GM21423 (cell line): Measurements from ENCODE around the gene KNOP1.
"Not testable (repeated sequence)": the region's sequence is repeated elsewhere in the genome, so short reads cannot be mapped to it uniquely, and the experiment has no call there.

Source experiments
- ATAC-seq: cut with Tn5 transposase; IDR thresholded peaks from one replicate; pipeline ENCODE4 v1.9.1; 2021; ENCODE audit warnings: mild to moderate bottlenecking, moderate library complexity; ENCODE audit not compliant: unreplicated experiment

KNOP1 gene

GRCh38 chr16:19687279-19687678, 30.7 kb downstream of the KNOP1 start:
- no peak for ATAC-seq

DNA sequence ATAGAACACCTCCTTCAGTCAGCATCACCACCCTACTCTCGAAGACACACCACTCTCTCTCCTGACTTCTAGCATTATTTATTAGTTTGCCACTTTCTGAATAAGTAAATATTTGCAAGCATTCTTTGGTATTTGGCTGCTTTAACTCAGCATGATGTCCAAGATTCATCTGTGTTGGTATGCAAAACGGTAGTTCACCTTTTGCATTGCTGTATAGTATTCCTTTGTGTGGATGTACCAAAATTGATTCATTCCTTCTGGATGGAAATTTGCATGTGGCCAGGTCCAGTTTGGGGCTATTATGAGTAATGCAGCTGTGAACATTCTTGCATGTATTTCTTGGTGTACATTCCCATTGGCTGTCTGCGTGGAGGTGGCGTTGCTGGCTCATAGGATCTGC, 32.9 kb downstream of the KNOP1 start:
- ATAC-seq, result no peak

GRCh38 chr16:19683453-19684236, 34.4 kb downstream of the KNOP1 start:
- ATAC-seq, result no peak

- no peak for ATAC-seq
These were observed 36.4 kb downstream of the KNOP1 start for GRCh38 chr16:19681637-19682036.

GRCh38 chr16:19680881-19681340, 37.1 kb downstream of the KNOP1 start:
- ATAC-seq, result no peak

DNA sequence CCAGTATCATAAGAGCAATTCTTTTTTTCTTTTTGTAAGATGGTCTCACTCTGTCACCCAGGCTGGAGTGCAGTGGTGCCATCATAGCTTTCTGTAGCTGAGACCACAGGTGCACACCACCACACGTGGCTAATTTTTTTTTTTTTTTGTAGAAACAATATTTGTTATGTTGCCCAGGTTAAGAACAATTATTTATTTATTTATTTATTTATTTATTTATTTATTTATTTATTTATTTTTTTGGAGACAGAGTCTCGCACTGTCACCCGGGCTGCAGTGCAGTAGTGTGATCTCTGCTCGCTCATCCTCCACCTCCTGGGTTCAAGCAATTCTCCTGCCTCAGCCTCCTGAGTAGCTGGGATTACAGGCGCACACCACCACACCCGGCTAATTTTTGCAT, 38.7 kb downstream of the KNOP1 start:
- not testable (repeated sequence) for ATAC-seq

GRCh38 chr16:19678804-19679203, 39.2 kb downstream of the KNOP1 start:
- ATAC-seq, result no peak

DNA sequence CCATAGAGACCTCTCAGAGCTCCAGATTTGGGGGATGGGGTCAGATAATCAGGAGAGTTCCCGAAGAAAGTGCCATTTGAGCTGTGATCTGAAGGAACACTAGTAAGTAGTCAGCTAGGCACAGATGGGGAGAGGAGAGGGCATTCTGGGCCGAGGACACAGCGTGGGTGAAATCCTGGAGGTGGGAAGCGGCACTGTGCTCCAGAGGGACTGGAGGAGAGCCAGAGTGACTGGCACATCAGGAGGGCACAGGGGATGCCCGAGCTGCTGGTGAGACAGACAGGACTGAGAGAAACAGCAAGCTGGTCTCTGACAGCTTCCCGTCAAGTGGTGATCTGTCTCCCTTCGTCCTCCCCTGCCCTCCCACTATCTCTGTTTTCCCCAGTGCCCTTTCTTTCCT, 40.6 kb downstream of the KNOP1 start:
- no peak for ATAC-seq

GRCh38 chr16:19674485-19674884, 43.5 kb downstream of the KNOP1 start:
- no peak for ATAC-seq

GRCh38 chr16:19672378-19672777, 45.6 kb downstream of the KNOP1 start:
- no peak for ATAC-seq

- ATAC-seq, result no peak
These were observed 51.5 kb downstream of the KNOP1 start for GRCh38 chr16:19666477-19666876.

DNA sequence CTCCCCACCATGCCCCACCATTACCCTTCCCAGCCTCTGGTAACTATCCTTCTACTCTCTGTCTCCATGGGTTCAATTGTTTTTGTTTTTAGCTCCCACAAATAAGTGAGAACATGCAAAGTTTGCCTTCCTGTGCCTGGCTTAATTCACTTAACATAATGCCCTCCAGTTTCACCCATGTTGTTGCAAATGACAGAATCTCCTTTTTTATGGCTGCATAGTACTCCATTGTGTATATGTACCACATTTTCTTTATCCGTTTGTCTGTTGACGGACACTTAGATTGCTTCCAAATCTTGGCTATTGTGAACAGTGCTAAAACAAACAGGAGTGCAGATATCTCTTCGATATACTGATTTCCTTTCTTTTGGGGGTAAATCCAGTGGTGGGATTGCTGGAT, 52.7 kb downstream of the KNOP1 start:
- ATAC-seq, result not testable (repeated sequence)

GRCh38 chr16:19664166-19664565, 53.9 kb downstream of the KNOP1 start:
- ATAC-seq, result no peak

DNA sequence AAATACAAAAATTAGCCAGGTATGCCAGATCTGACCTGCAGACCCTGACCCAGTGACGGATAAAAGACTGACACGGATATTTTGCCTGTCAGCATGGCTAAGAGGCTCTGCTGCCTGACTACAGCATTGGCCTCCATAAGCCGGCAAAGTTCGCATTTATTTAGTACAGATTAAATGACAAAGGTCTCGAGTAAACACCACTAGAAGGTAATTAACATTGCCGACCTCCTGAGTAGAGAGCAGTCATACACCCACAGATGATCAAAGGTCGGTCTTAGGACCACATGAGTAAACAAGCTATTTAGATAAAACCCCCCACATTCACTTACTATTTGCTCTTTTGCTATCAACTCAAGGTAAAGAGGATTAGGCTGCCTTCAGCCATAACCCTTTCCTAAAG, 55.7 kb downstream of the KNOP1 start:
- no peak for ATAC-seq

- no peak for ATAC-seq
These were observed 57.6 kb downstream of the KNOP1 start for GRCh38 chr16:19660432-19660831.

DNA sequence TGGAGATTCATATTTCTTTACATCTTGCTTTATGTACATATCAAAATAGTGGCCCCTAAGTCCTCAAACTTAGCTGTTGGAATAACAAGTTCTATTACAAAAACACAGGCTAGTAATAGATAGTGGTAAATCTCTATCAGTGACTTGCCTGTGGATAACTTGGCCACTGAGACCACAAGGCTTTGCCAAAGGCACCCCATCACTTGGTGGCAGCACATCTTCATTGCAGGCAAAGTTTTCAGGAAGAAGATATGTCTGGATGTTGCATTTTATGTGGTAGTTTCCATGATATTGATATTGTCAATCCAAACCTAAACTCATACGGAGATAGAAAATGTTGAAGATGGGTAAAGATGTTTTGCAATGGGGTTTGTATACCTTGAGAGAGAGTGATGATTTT, 58.5 kb downstream of the KNOP1 start:
- no peak for ATAC-seq

DNA sequence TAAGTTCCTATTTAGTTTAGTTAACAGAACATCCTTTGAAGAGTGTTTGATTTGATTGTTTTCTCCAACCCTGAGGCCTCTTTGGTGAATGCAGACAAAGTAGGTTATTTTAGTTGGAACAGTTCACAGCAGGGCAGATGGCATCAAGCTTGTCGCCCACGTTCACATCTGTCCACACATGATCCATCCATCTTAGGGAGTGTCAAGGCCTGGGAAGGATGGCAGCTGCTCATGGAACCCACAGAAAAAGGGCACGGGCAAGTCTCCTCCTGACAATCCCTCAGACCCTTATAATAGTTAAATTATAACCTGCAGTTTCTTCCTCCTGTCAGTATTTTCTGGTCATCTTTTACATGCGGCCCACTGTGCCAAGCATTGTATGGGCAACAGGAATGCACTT, 60.2 kb downstream of the KNOP1 start:
- no peak for ATAC-seq

- no peak for ATAC-seq
These were observed 62.7 kb downstream of the KNOP1 start for GRCh38 chr16:19655242-19655777.

- no peak for ATAC-seq
These were observed 63.9 kb downstream of the KNOP1 start for GRCh38 chr16:19654147-19654546.
